ENCODE results near the gene CAPN1.

CAPN1 gene

DNA sequence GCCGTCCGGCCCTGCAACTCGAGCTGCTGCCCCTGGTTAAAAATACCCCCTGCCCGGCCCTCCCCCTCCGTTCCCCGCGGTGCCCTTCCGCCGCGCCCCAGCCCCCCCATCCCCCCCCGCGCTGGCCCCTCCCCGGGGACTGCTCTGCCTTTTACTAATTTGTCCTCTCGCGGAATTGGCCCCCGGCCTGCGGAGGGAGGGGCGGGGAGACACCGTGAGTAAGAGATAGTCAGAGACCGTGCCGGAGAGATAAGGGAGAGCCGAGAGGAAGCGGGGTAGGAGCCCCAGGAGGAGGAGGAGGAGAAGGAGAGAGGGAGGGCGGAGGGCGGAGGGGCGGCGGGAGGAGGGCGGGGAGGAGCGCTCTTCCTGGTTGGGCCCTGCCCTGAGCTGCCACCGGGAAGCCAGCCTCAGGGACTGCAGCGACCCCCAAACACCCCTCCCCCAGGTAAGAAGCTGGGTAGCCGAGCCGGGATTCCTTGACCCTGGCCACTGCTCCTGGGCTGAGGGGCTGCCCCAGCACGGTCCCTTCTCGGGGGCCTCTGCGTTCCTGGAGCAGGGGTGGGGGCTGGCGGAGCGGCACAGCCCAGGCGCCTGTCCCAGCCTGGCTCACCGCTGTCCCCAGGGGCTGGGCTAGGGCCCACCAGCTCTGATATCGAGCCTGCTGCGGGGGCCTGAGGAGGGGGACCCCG is at the start of gene CAPN1:
CAPN1 (plus strand) TSS at position 360 of the 689 bp plus-strand sequence. CDS start 774 bp downstream, outside the sequence.
- peak; percentile 60 for DNase-seq (ENCODE audit: low read depth)
- TF ChIP-seq, protein P1, sequence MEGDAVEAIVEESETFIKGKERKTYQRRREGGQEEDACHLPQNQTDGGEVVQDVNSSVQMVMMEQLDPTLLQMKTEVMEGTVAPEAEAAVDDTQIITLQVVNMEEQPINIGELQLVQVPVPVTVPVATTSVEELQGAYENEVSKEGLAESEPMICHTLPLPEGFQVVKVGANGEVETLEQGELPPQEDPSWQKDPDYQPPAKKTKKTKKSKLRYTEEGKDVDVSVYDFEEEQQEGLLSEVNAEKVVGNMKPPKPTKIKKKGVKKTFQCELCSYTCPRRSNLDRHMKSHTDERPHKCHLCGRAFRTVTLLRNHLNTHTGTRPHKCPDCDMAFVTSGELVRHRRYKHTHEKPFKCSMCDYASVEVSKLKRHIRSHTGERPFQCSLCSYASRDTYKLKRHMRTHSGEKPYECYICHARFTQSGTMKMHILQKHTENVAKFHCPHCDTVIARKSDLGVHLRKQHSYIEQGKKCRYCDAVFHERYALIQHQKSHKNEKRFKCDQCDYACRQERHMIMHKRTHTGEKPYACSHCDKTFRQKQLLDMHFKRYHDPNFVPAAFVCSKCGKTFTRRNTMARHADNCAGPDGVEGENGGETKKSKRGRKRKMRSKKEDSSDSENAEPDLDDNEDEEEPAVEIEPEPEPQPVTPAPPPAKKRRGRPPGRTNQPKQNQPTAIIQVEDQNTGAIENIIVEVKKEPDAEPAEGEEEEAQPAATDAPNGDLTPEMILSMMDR (IDR thresholded peaks at IDR 0.05; ENCODE audit: low read depth, low read length, missing control alignments) = no peak
- peak within 1 kb of the TSS; percentile 99 for H3K4me3 ChIP-seq (ENCODE audit: low read depth, low read length)

- TF ChIP-seq, protein P1 (IDR thresholded peaks at IDR 0.05; ENCODE audit: low read depth, low read length, missing control alignments) = no peak
- DNase-seq (ENCODE audit: low read depth) = peak; percentile 78
- H3K4me3 ChIP-seq (ENCODE audit: low read depth, low read length) = peak overlapping the region; percentile 86
Measured at GRCh38 chr11:65132238-65132987, 49.3 kb upstream of the CAPN1 start.

- peak overlapping the region; percentile 86 for H3K4me3 ChIP-seq (ENCODE audit: low read depth, low read length)
- peak; percentile 65 for DNase-seq (ENCODE audit: low read depth)
- TF ChIP-seq, protein P1 (IDR thresholded peaks at IDR 0.05; ENCODE audit: low read depth, low read length, missing control alignments) = no peak
Measured at GRCh38 chr11:65132988-65133700, 48.6 kb upstream of the CAPN1 start.

- peak overlapping the region; percentile 86 for H3K4me3 ChIP-seq (ENCODE audit: low read depth, low read length)
- no peak for DNase-seq (ENCODE audit: low read depth)
- TF ChIP-seq, protein P1 (IDR thresholded peaks at IDR 0.05; ENCODE audit: low read depth, low read length, missing control alignments) = no peak
Measured at GRCh38 chr11:65133724-65134123, 48.0 kb upstream of the CAPN1 start.

DNA sequence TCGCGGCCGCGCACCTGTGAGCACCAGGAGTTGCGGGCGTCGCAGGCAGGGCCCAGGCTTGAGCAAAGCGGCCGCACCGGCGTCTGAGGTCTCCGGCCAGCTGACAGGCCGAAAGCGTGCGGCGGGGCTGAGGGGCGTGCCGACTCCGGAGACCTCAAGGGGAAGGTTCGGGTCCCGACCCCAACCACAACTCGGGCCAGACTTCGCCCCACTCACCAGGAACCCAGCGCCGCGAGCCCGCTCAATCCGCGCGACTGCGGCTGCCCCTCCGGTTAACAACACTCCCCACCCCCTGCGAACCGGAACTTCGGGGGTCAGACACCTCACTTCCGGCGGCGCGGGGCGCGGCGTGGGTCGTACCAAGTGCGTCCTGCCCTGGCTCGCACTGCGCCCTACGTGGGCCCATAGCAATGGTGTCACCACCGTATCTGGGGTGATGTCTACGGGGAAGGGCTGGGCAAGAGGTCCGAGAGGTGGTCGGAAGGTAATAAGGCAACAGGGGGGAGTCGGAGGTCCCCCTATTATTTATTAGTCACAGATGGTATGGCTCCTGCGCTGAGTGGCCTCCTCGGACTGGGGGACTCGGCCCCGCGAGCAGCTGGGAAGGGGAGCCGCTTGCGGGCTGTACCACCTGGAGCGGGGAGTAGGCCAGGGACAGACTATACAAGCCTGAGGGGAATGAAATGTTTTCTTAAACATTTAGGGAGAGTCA is 47.3 kb upstream of the CAPN1 start, which contains the start of gene SYVN1:
SYVN1 (minus strand) TSS at position 280 of the 712 bp plus-strand sequence. CDS start 918 bp downstream, outside the sequence.
- TF ChIP-seq, protein P1 (IDR thresholded peaks at IDR 0.05; ENCODE audit: low read depth, low read length, missing control alignments) = no peak
- DNase-seq (ENCODE audit: low read depth) = peak; percentile 76
- peak within 1 kb of the TSS; percentile 86 for H3K4me3 ChIP-seq (ENCODE audit: low read depth, low read length)

DNA sequence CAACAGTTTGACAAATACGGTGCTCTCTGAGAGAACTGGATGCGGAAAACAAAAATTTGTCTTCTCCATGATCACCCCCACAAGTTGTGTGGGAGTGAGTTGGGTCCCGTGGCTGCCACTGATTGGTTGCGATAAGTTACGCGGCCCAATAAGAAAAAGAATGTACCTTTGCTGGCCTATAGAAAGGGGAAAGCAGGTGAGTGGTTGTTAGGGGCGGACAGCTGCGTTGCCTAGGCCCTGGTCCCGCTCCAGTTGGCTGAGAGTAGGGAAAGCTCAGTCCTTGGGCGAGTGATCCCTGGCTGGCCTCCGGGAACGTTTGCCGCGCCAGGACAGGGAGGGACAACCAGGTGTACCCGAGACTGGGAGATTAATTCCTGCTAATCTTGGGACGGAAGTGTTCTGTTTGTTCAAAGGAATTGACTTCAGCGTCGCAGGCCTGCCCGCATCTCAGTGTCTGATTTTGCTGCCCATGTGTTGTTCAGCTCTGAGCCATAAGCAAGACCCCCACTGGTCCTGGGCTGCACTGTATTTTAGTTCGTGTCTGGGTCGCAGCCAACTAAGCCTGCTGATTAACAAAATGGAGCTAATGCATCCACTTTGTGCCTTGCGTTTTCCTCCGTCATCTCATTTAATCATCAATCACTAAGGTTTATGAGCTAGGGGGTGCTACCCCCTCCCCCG is 46.6 kb upstream of the CAPN1 start:
- peak overlapping the region; percentile 86 for H3K4me3 ChIP-seq (ENCODE audit: low read depth, low read length)
- DNase-seq (ENCODE audit: low read depth) = peak; percentile 94
- TF ChIP-seq, protein P1 (IDR thresholded peaks at IDR 0.05; ENCODE audit: low read depth, low read length, missing control alignments) = no peak
